Measurements from ENCODE around the gene AHCTF1.
A peak's percentile ranks its signal among the peaks of the same experiment; 100 is the strongest.

Gene AHCTF1

GRCh38 chr1:246798107-246798506 is 133.6 kb downstream of the AHCTF1 start:
- H3K27ac ChIP-seq, result peak overlapping the region; percentile 47; the same call in 1 of the 2 replicates
- TF ChIP-seq ZFX (IDR thresholded peaks at IDR 0.05; ENCODE audit: borderline replicate concordance), result no peak
- TF ChIP-seq, protein P1, sequence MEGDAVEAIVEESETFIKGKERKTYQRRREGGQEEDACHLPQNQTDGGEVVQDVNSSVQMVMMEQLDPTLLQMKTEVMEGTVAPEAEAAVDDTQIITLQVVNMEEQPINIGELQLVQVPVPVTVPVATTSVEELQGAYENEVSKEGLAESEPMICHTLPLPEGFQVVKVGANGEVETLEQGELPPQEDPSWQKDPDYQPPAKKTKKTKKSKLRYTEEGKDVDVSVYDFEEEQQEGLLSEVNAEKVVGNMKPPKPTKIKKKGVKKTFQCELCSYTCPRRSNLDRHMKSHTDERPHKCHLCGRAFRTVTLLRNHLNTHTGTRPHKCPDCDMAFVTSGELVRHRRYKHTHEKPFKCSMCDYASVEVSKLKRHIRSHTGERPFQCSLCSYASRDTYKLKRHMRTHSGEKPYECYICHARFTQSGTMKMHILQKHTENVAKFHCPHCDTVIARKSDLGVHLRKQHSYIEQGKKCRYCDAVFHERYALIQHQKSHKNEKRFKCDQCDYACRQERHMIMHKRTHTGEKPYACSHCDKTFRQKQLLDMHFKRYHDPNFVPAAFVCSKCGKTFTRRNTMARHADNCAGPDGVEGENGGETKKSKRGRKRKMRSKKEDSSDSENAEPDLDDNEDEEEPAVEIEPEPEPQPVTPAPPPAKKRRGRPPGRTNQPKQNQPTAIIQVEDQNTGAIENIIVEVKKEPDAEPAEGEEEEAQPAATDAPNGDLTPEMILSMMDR (IDR thresholded peaks at IDR 0.05), result no peak

DNA sequence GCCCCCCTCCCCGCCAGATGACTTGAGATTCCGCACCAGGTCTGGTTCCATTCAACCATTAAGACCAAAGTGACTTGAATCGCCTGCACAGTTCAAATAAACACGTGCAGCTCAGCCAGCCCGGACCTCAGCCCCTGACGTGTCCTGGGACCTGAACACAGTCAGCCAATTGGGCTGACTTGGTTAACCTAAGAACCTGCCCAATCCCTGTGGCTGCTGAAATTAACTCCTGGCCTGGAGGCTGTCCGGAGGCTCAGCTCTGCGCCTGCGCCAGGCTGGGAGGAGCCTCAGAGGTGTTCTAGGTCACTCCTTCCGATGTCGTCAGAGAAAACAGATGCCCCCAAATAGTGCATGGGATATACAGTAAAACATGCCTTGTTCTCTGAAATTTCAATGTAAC is 134.2 kb downstream of the AHCTF1 start:
- H3K27ac ChIP-seq, result peak overlapping the region; percentile 47
- TF ChIP-seq, protein P1 (IDR thresholded peaks at IDR 0.05), result no peak
- no peak for TF ChIP-seq ZFX (IDR thresholded peaks at IDR 0.05; ENCODE audit: borderline replicate concordance)

GRCh38 chr1:246797157-246797556 is 134.6 kb downstream of the AHCTF1 start:
- H3K27ac ChIP-seq, result peak overlapping the region; percentile 47
- TF ChIP-seq, protein P1 (IDR thresholded peaks at IDR 0.05), result no peak
- no peak for TF ChIP-seq ZFX (IDR thresholded peaks at IDR 0.05; ENCODE audit: borderline replicate concordance)

GRCh38 chr1:246795906-246796694 is 135.6 kb downstream of the AHCTF1 start:
- H3K27ac ChIP-seq, result no peak overlapping the region

DNA sequence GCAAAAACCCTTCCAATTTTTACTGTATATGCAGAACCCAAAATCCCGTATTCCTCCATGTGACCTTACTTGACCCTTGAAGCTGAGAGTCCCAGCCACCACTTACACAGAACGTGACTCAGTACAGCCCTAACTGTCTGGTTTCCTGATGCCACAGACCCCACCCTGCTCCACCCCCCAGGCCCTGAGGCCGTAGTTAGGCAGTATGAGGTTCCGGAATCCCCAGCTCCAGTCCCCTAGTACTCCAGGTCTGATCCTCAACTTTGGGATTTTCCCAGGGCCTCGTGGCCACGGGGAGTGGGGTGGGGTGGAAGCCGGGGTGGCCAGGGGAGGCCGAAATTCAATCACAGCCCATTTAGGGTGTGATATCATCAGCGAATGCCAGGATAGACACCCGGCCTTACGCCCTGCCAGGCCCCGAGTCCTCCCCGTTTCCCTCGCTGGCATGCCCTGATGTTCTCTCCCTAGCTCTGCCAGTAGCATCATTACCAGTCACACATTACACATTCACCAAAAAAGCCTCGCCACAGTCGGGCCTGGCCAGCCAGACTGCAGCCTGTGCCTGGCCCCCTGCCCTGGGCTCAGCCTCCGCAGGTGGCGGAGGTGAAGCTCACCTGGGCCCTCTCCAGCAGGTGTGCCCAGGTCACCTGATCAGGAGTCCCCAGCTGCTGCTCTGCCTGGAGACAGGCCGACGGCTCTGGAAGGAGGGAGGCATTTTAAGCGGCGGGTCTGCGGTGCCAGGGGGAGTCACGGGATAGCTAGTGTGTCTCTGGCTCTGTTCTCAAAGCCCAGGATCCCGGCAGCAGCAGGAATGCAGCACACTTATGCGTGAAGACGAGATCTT is 136.7 kb downstream of the AHCTF1 start:
- H3K27ac ChIP-seq, result no peak overlapping the region
- TF ChIP-seq, protein P1 (IDR thresholded peaks at IDR 0.05), result no peak
- TF ChIP-seq ZFX (IDR thresholded peaks at IDR 0.05; ENCODE audit: borderline replicate concordance), result no peak

More at GRCh38 chr1:246795906-246796694, 135.6 kb downstream of the AHCTF1 start:
- TF ChIP-seq, protein P1 (IDR thresholded peaks at IDR 0.05), result no peak
- TF ChIP-seq ZFX (IDR thresholded peaks at IDR 0.05; ENCODE audit: borderline replicate concordance), result no peak

- H3K27ac ChIP-seq, result no peak overlapping the region
- no peak for TF ChIP-seq ZFX (IDR thresholded peaks at IDR 0.05; ENCODE audit: borderline replicate concordance)
- TF ChIP-seq, protein P1 (IDR thresholded peaks at IDR 0.05), result no peak
Measured at GRCh38 chr1:246794048-246794827, 137.5 kb downstream of the AHCTF1 start.

All from 22Rv1 (cell line).